VCaP (cell line): ENCODE results near the gene SLC4A4.

Source experiments
- H3K27ac ChIP-seq: fragments of 450-650 bp; 2 replicates; pipeline ENCODE4 v1.5.1; 2017
- CTCF ChIP-seq: fragments of 450-650 bp; conservative IDR thresholded peaks from 2 replicates; pipeline ENCODE4 v1.5.1; 2017; ENCODE audit warnings: mild to moderate bottlenecking, moderate library complexity

SLC4A4 gene

GRCh38 chr4:71369536-71369935 lies 30.7 kb downstream of the SLC4A4 start:
- TF ChIP-seq CTCF, result no peak
- no peak overlapping the region for H3K27ac ChIP-seq

- no peak for TF ChIP-seq CTCF
- no peak overlapping the region for H3K27ac ChIP-seq
Observed at GRCh38 chr4:71375494-71375893, 36.7 kb downstream of the SLC4A4 start.

GRCh38 chr4:71377561-71377960 lies 38.7 kb downstream of the SLC4A4 start:
- no peak overlapping the region for H3K27ac ChIP-seq

GRCh38 chr4:71379126-71379525 lies 40.3 kb downstream of the SLC4A4 start:
- no peak overlapping the region for H3K27ac ChIP-seq

More at GRCh38 chr4:71377561-71377960, 38.7 kb downstream of the SLC4A4 start:
- TF ChIP-seq CTCF, result no peak

GRCh38 chr4:71380788-71381187 lies 42.0 kb downstream of the SLC4A4 start:
- TF ChIP-seq CTCF, result no peak
- H3K27ac ChIP-seq, result no peak overlapping the region

More at GRCh38 chr4:71379126-71379525, 40.3 kb downstream of the SLC4A4 start:
- no peak for TF ChIP-seq CTCF

- H3K27ac ChIP-seq, result no peak overlapping the region
Observed at GRCh38 chr4:71382125-71382899, 43.5 kb downstream of the SLC4A4 start.

More at GRCh38 chr4:71382125-71382899, 43.5 kb downstream of the SLC4A4 start:
- TF ChIP-seq CTCF, result no peak
